ENCODE data around the gene AP2A1. TPM values are rescaled to one million over a fixed set of nuclear protein-coding genes. Genes with fewer than 3 reads are reported as not detected.

The AP2A1 gene
- total and polyA plus RNA-seq, 10 of the 15 experiments (the other 5 are each of a cell fraction or from before 2014, with no cell fraction given), result 0.68 to 78.8 (median 33.8) TPM

- H3K27ac ChIP-seq (ENCODE audit: control insufficient read depth, insufficient read depth), result peak within 1 kb of the TSS; percentile 64
- ATAC-seq (peak; percentile 91), FAIRE-seq (peak; percentile 59), DNase-seq (ENCODE audit: low read depth, low spot score) (peak; percentile 59)
- peak within 1 kb of the TSS; percentile 90 for H3K9ac ChIP-seq (ENCODE audit: control insufficient read depth, insufficient read depth, low read length)
- H3K9me3 ChIP-seq (replicated peaks; ENCODE audit: control insufficient read depth, insufficient read depth, low read length), result peaks cover 5% of the 10 kb centered on the region; the same call in 2 of the 3 replicates
- in situ Hi-C loops (cut with MboI), result no loop called here
- peaks cover 0 to 1% of the 10 kb centered on the region in 2 experiments; a peak in 1 of 4 replicates for H3K36me3 ChIP-seq (ENCODE audit: control insufficient read depth in 2 of 2, insufficient read depth in 2 of 2, low read length in 1 of 2)
- H3K4me3 ChIP-seq, result peak within 1 kb of the TSS; percentile 71
- H3K4me2 ChIP-seq (ENCODE audit: control insufficient read depth, insufficient read depth), result peak within 1 kb of the TSS; percentile 94
- WGBS (ENCODE audit: insufficient coverage, insufficient replicate concordance, low lambda C conversion rate, missing lambda C conversion rate), result 7% methylated on average over 77 of the region's 98 CpGs
- intact Hi-C loops (cut with micrococcal nuclease; ENCODE audit: unreplicated experiment), result loop anchor here (2.0 kb wide), 2 partner anchors 26 to 38 kb away; partner anchors contain the start of genes AKT1S1, FUZ and TBC1D17
- peaks cover 26% of the 10 kb centered on the region for H3K4me1 ChIP-seq (ENCODE audit: control insufficient read depth, insufficient read depth, low read length)
- ChIA-PET CTCF (interaction anchor here (0.7 to 2.1 kb wide), 4 partner anchors 12 to 61 kb away, joined by 3 to 6 read pairs (median 4); partner anchors contain the start of gene PNKP), SMC1A (ENCODE audit: uncharacterized antibody, unreplicated experiment) (interaction anchor here (0.8 to 1.8 kb wide), 5 partner anchors 18 to 84 kb away, joined by 3 to 5 read pairs (median 4); partner anchors contain the start of gene MED25), POLR2A (interaction anchor here (0.6 to 2.4 kb wide), 12 partner anchors 16 to 211 kb away, joined by 3 to 25 read pairs (median 4); partner anchors contain the start of genes AKT1S1, FUZ, MED25 and RRAS), RAD21 (ENCODE audit: unreplicated experiment) (interaction anchor here (0.6 to 1.5 kb wide), 6 partner anchors 13 to 39 kb away, joined by 3 to 9 read pairs (median 4); partner anchors contain the start of genes FUZ and PNKP)
- peak within 1 kb of the TSS; percentile 92 for H2AFZ ChIP-seq (ENCODE audit: control insufficient read depth, low read depth, low read length)
- H3K27me3 ChIP-seq (replicated peaks in 1 of 2; ENCODE audit: control insufficient read depth in 2 of 2, insufficient read depth in 2 of 2, low read length in 1 of 2), result no peaks in the 10 kb centered on the region
- TSS peak; percentile 68 for BruUV-seq (replicated peaks)
- peaks cover 6% of the 10 kb centered on the region for H3K79me2 ChIP-seq (ENCODE audit: control insufficient read depth, insufficient read depth, low read length)
- H4K20me1 ChIP-seq (ENCODE audit: control insufficient read depth, insufficient read depth), result no peaks in the 10 kb centered on the region
- TF ChIP-seq HCFC1 (IDR thresholded peaks at IDR 0.05; ENCODE audit: low read length) (peak; percentile 85), KLF5 (IDR thresholded peaks at IDR 0.05; ENCODE audit: partially characterized antibody) (peak; percentile 98), SIX5 (IDR thresholded peaks at IDR 0.05; ENCODE audit: low read depth, low read length, severe bottlenecking) (peak; percentile 79), JUND (IDR thresholded peaks at IDR 0.05; ENCODE audit: low read depth, low read length) (peak; percentile 98), IKZF1 (conservative IDR thresholded peaks at IDR 0.05) (peak; percentile 92), PML (IDR thresholded peaks at IDR 0.05; ENCODE audit: low read length) (peak; percentile 62; the same call in 1 of the 2 replicates), HDAC6 (IDR thresholded peaks at IDR 0.05; ENCODE audit: unreplicated experiment) (no peak), TCF12 (IDR thresholded peaks at IDR 0.05; ENCODE audit: low read depth, low read length) (peak; percentile 62; the same call in 1 of the 2 replicates), RAD21 (IDR thresholded peaks at IDR 0.05; ENCODE audit: insufficient read depth, low read depth, low read length) (no peak), MTA2 (IDR thresholded peaks at IDR 0.05; ENCODE audit: low read depth) (peak; percentile 45; the same call in 1 of the 2 replicates), SMC3 (IDR thresholded peaks at IDR 0.05; ENCODE audit: borderline replicate concordance, low read length) (no peak), RELA (IDR thresholded peaks at IDR 0.05; ENCODE audit: borderline replicate concordance, partially characterized antibody) (peak; percentile 45), POLR2A (IDR thresholded peaks at IDR 0.05; ENCODE audit: low read depth, low read length) (peak; percentile 87), ASH2L (IDR thresholded peaks at IDR 0.05; ENCODE audit: borderline replicate concordance, low read depth) (0 out of 2 replicates have a peak, but pooled peaks have one; percentile 94), GATAD2B (conservative IDR thresholded peaks at IDR 0.05; ENCODE audit: low read depth) (peak; percentile 82; the same call in 1 of the 2 replicates), ZBED1 (IDR thresholded peaks at IDR 0.05; ENCODE audit: borderline replicate concordance) (no peak)
- TF ChIP-seq, protein P1, sequence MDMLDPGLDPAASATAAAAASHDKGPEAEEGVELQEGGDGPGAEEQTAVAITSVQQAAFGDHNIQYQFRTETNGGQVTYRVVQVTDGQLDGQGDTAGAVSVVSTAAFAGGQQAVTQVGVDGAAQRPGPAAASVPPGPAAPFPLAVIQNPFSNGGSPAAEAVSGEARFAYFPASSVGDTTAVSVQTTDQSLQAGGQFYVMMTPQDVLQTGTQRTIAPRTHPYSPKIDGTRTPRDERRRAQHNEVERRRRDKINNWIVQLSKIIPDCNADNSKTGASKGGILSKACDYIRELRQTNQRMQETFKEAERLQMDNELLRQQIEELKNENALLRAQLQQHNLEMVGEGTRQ (IDR thresholded peaks at IDR 0.05; ENCODE audit: borderline replicate concordance, low read depth, low read length), result no peak
- TF ChIP-seq, protein P2, sequence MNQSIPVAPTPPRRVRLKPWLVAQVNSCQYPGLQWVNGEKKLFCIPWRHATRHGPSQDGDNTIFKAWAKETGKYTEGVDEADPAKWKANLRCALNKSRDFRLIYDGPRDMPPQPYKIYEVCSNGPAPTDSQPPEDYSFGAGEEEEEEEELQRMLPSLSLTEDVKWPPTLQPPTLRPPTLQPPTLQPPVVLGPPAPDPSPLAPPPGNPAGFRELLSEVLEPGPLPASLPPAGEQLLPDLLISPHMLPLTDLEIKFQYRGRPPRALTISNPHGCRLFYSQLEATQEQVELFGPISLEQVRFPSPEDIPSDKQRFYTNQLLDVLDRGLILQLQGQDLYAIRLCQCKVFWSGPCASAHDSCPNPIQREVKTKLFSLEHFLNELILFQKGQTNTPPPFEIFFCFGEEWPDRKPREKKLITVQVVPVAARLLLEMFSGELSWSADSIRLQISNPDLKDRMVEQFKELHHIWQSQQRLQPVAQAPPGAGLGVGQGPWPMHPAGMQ (IDR thresholded peaks at IDR 0.05; ENCODE audit: borderline replicate concordance), result no peak
Measured at GRCh38 chr19:49850487-49851342, 83.9 kb downstream of the AP2A1 start, which contains the start of gene PTOV1. TSS of gene PTOV1 (plus strand) at chr19:49851159.

Data from GM12878 (cell line).